GM21528 (cell line): ENCODE data around the gene DBNDD2.

ENCODE experiments used
- ATAC-seq: cut with Tn5 transposase; IDR thresholded peaks from one replicate; pipeline ENCODE4 v1.9.1; 2021; ENCODE audit warnings: mild to moderate bottlenecking, moderate library complexity; ENCODE audit not compliant: unreplicated experiment, low FRiP score

Gene DBNDD2

GRCh38 chr20:45413479-45413878, 5.4 kb downstream of the DBNDD2 start:
- ATAC-seq = no peak

GRCh38 chr20:45415822-45416637, 7.9 kb downstream of the DBNDD2 start, which contains the start of gene PIGT:
Gene PIGT, plus strand, starts transcription at chr20:45416141. Its CDS starts 16 bp downstream, at chr20:45416157.
- ATAC-seq = peak; percentile 67

GRCh38 chr20:45416917-45417316, 8.8 kb downstream of the DBNDD2 start:
- no peak for ATAC-seq

- ATAC-seq = peak; percentile 66
Observed at GRCh38 chr20:45419188-45420091, 11.4 kb downstream of the DBNDD2 start.

- no peak for ATAC-seq
Observed at GRCh38 chr20:45420125-45420524, 12.0 kb downstream of the DBNDD2 start.

- no peak for ATAC-seq
Observed at GRCh38 chr20:45423700-45424099, 15.6 kb downstream of the DBNDD2 start.

GRCh38 chr20:45425561-45425960, 17.5 kb downstream of the DBNDD2 start:
- ATAC-seq = no peak

- no peak for ATAC-seq
Observed at GRCh38 chr20:45426320-45427016, 18.4 kb downstream of the DBNDD2 start.

GRCh38 chr20:45427236-45428149, 19.4 kb downstream of the DBNDD2 start:
- no peak for ATAC-seq

- ATAC-seq = no peak
Observed at GRCh38 chr20:45429618-45430017, 21.5 kb downstream of the DBNDD2 start.

GRCh38 chr20:45432294-45432693, 24.2 kb downstream of the DBNDD2 start:
- ATAC-seq = peak; percentile 74

- ATAC-seq = no peak
Observed at GRCh38 chr20:45433316-45433715, 25.2 kb downstream of the DBNDD2 start.

GRCh38 chr20:45433976-45434375, 25.9 kb downstream of the DBNDD2 start:
- no peak for ATAC-seq

- ATAC-seq = peak; percentile 85
Observed at GRCh38 chr20:45436732-45437485, 28.8 kb downstream of the DBNDD2 start.

GRCh38 chr20:45440424-45440823, 32.3 kb downstream of the DBNDD2 start:
- ATAC-seq = no peak

- ATAC-seq = no peak
Observed at GRCh38 chr20:45440891-45441685, 33.0 kb downstream of the DBNDD2 start.

GRCh38 chr20:45441746-45442145, 33.7 kb downstream of the DBNDD2 start:
- ATAC-seq = no peak

- ATAC-seq = no peak
Observed at GRCh38 chr20:45444050-45444449, 36.0 kb downstream of the DBNDD2 start.
